ENCODE results near the gene PHF2. TPM values are rescaled to one million over a fixed set of nuclear protein-coding genes. Genes with fewer than 3 reads are reported as not detected.

Gene PHF2
- total and polyA plus RNA-seq, 2 of the 8 experiments (the other 6 are each of a cell fraction or from before 2014, with no cell fraction given), result 3.4 to 9.4 TPM

DNA sequence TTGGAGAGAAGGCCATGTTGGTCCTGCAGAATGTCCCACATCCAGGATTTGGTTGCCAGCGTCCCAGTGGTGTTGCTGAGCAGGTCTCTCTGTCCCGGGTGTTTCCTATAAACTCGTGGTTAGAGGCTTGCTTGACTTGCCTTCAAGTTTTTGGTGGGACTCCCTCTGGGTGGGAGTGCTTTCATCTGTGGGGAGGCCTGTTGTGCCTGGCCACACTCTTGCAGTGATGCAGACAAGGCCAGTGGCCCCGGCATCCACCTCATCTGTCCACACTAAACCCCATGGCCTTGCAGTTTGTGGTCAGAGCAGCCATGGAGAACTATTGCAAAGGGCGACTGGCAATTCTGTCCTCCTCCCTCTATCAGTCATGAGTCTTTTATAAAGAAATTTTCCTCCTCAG lies 71.8 kb downstream of the PHF2 start:
- Histone ChIP-seq H2AK5ac (ENCODE audit: low read depth, low read length) (no peak overlapping the region), H2BK120ac (replicated peaks; ENCODE audit: low read depth, low read length) (no peak overlapping the region), H3K23ac (ENCODE audit: insufficient read length) (no peak overlapping the region), H3K9me3 (ENCODE audit: insufficient read depth in 2 of 2, low read depth in 1 of 2, low read length in 1 of 2) (no peaks in the 10 kb centered on the region), H3K4me3 (ENCODE audit: extremely low read depth in 1 of 4, insufficient read depth in 2 of 4, low read depth in 3 of 4, low read length in 4 of 4) (no peak overlapping the region), H3K9ac (replicated peaks in 1 of 4; ENCODE audit: extremely low read depth in 1 of 4, low read depth in 3 of 4, low read length in 3 of 4) (no peak overlapping the region), H4K5ac (ENCODE audit: insufficient read length, low read depth, low read length) (no peak overlapping the region), H2BK12ac (ENCODE audit: low read depth, low read length) (no peak overlapping the region), H3K4me1 (replicated peaks in 1 of 4; ENCODE audit: control insufficient read depth in 3 of 4, insufficient read depth in 4 of 4, low read length in 3 of 4) (no peaks in the 10 kb centered on the region; a peak in 1 of 7 replicates), H4K20me1 (replicated peaks in 1 of 2; ENCODE audit: control insufficient read depth in 1 of 2, insufficient read depth in 2 of 2, low read length in 2 of 2) (peaks cover 0 to 8% of the 10 kb centered on the region in 2 experiments), H3K27me3 (replicated peaks in 1 of 4; ENCODE audit: control insufficient read depth in 3 of 4, extremely low read depth in 1 of 4, insufficient read depth in 3 of 4, low read length in 3 of 4) (no peaks in the 10 kb centered on the region), H2AFZ (ENCODE audit: low read length) (no peak overlapping the region), H4K91ac (replicated peaks; ENCODE audit: insufficient read length, low read length) (no peak overlapping the region), H2BK5ac (ENCODE audit: low read depth, low read length) (no peak overlapping the region), H3K4ac (replicated peaks; ENCODE audit: insufficient read length, low read depth, low read length) (no peak overlapping the region), H3K4me2 (ENCODE audit: insufficient read depth in 1 of 2, low read depth in 2 of 2, low read length in 2 of 2) (no peak overlapping the region), H3K79me1 (ENCODE audit: low read depth, low read length) (no peaks in the 10 kb centered on the region), H3K56ac (replicated peaks; ENCODE audit: insufficient read length, low read depth, low read length) (no peak overlapping the region), H4K8ac (ENCODE audit: extremely low read depth, insufficient read depth, low read length) (no peak overlapping the region), H3K18ac (ENCODE audit: extremely low read depth, low read length) (no peak overlapping the region), H3K36me3 (ENCODE audit: control insufficient read depth in 2 of 4, insufficient read depth in 4 of 4, low read length in 3 of 4) (peaks cover 3 to 12% (median 11%) of the 10 kb centered on the region in 4 experiments; a peak in 5 of 8 replicates), H3K23me2 (ENCODE audit: low read depth, low read length) (no peaks in the 10 kb centered on the region), H2BK20ac (ENCODE audit: low read length) (no peak overlapping the region), H3K79me2 (ENCODE audit: control insufficient read depth in 1 of 2, insufficient read depth in 2 of 2, low read length in 2 of 2) (no peaks in the 10 kb centered on the region), H3K14ac (ENCODE audit: insufficient read length) (no peak overlapping the region), H2BK15ac (ENCODE audit: low read length) (no peak overlapping the region), H3K27ac (ENCODE audit: low read depth, low read length) (no peak overlapping the region)
- DNase-seq (ENCODE audit: low read depth in 1 of 2, low spot score in 2 of 2) (no peak), FAIRE-seq (no peak)
- 96% methylated on average over 5 of the region's 5 CpGs; no CpG with 5 or more reads in 1 of the 2 experiments for WGBS, 2 experiments (ENCODE audit: extremely low coverage in 1 of 2, insufficient coverage in 1 of 2, insufficient read length in 1 of 2, insufficient replicate concordance in 2 of 2, low coverage in 1 of 2, low lambda C conversion rate in 2 of 2, missing lambda C conversion rate in 1 of 2)
- TF ChIP-seq POU5F1 (IDR thresholded peaks at IDR 0.05; ENCODE audit: low read depth, low read length), result no peak
- TF ChIP-seq CEBPB (IDR thresholded peaks at IDR 0.05; ENCODE audit: low read depth, low read length), result no peak
- TF ChIP-seq YY1 (IDR thresholded peaks at IDR 0.05; ENCODE audit: low read depth, low read length), result no peak
- no peak for TF ChIP-seq JUN (IDR thresholded peaks at IDR 0.05; ENCODE audit: low read depth, low read length)
- no peak for TF ChIP-seq TEAD4 (IDR thresholded peaks at IDR 0.05; ENCODE audit: low read depth, low read length)
- TF ChIP-seq NRF1 (IDR thresholded peaks at IDR 0.05; ENCODE audit: low read depth, low read length), result no peak
- TF ChIP-seq JUND (IDR thresholded peaks at IDR 0.05; ENCODE audit: low read length), result no peak
- TF ChIP-seq RFX5 (IDR thresholded peaks at IDR 0.05; ENCODE audit: borderline replicate concordance, low read depth, low read length), result no peak
- no peak for TF ChIP-seq NANOG (IDR thresholded peaks at IDR 0.05; ENCODE audit: insufficient read depth, low read depth, low read length, poor library complexity, severe bottlenecking)
- no peak for TF ChIP-seq EGR1 (IDR thresholded peaks at IDR 0.05; ENCODE audit: borderline replicate concordance, low read depth, low read length)
- TF ChIP-seq GABPA (IDR thresholded peaks at IDR 0.05; ENCODE audit: borderline replicate concordance, insufficient read depth, low read length), result no peak
- ChIA-PET POLR2A (ENCODE audit: partially characterized antibody) (interaction anchor here (0.6 kb wide), 1 partner anchor 32 kb away, joined by 3 read pairs; no protein-coding TSS in a partner anchor), CTCF (ENCODE audit: partially characterized antibody) (interaction anchor here (0.6 to 1.2 kb wide), 2 partner anchors 21 to 565 kb away, joined by 3 to 5 read pairs; no protein-coding TSS in a partner anchor)

Measured in H1 (cell line).